ENCODE measurements around the gene HOXD9. TPM values are rescaled to one million over a fixed set of nuclear protein-coding genes. Genes with fewer than 3 reads are reported as not detected.
A peak's percentile ranks its signal among the peaks of the same experiment; 100 is the strongest.

Gene HOXD9
- total RNA-seq, 1 experiment from 2014 or later = not detected

DNA sequence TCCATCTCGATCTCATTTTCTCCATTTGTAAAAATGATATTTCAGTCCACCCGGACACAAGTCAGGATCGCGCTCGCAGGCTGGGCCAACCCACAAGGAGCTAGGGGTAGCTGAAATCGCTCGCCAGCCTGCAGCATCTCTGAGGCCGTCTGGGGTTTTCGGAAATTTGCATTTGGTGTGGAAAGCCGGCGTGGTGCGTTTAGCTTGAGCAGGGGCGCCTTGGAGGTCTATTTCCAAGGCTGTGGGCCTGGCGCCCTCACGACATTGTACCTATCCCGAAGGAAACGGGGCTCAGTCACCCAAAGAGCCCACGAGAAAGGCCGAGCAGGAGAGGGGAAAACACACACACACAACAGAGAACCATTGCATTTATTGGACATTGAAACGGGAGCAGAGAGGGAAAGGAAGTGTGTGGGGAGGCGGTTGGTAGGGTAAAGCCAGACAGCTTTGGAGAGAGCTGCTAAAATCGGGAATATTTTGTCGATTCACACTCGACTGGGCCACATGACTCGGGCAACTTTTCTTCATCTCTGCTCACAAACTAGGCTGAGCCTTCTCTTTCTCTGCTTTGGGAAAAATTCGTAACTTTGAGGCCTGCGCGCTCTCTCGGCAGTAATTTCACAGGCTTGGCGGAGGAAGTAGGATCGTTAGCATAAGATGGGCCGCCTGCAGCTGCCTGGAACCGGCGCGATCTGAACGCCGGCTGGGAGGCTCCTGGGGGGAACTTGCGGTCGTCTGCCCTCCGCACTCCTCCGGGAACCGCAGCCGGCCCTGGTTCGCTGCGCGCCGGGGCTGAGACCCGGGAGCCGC is 5.9 kb downstream of the HOXD9 start:
- no peak for ATAC-seq
- Histone ChIP-seq H3K9me2 (replicated peaks; ENCODE audit: low read length) (no peaks in the 10 kb centered on the region), H3K4me3 (ENCODE audit: low read length) (no peak overlapping the region), H3K4me2 (ENCODE audit: low read length) (no peak overlapping the region), H3K9ac (ENCODE audit: low read length) (no peak overlapping the region), H4K20me1 (ENCODE audit: low read length) (no peaks in the 10 kb centered on the region), H3K79me2 (ENCODE audit: low read length) (no peaks in the 10 kb centered on the region), H3K27ac (ENCODE audit: low read length) (no peak overlapping the region), H3F3A (ENCODE audit: low read length, unreplicated experiment) (no peaks in the 10 kb centered on the region), H2AFZ (ENCODE audit: low read length) (no peak overlapping the region), H3K9me3 (ENCODE audit: low read length) (no peaks in the 10 kb centered on the region), H3K4me1 (ENCODE audit: insufficient read depth, low read length) (peaks cover 10% of the 10 kb centered on the region), H3K27me3 (ENCODE audit: low read length) (no peaks in the 10 kb centered on the region), H3K36me3 (ENCODE audit: low read depth, low read length) (no peaks in the 10 kb centered on the region; the same call in 1 of the 2 replicates)
- ChIA-PET POLR2A (ENCODE audit: unreplicated experiment) (no interaction called here), CTCF (interaction anchor here (0.6 to 2.4 kb wide), 4 partner anchors 317 to 543 kb away, joined by 3 to 17 read pairs (median 6); no protein-coding TSS in a partner anchor)
- no peak for DNase-seq
- BruUV-seq (replicated peaks) = no TSS peak
- intact Hi-C loops (cut with micrococcal nuclease) = no loop called here
- TF ChIP-seq EZH2 (IDR thresholded peaks at IDR 0.05; ENCODE audit: low read length, unreplicated experiment) (no peak), EZH2phosphoT487 (IDR thresholded peaks at IDR 0.05; ENCODE audit: borderline replicate concordance, low read length) (no peak)
- TF ChIP-seq, protein P1, sequence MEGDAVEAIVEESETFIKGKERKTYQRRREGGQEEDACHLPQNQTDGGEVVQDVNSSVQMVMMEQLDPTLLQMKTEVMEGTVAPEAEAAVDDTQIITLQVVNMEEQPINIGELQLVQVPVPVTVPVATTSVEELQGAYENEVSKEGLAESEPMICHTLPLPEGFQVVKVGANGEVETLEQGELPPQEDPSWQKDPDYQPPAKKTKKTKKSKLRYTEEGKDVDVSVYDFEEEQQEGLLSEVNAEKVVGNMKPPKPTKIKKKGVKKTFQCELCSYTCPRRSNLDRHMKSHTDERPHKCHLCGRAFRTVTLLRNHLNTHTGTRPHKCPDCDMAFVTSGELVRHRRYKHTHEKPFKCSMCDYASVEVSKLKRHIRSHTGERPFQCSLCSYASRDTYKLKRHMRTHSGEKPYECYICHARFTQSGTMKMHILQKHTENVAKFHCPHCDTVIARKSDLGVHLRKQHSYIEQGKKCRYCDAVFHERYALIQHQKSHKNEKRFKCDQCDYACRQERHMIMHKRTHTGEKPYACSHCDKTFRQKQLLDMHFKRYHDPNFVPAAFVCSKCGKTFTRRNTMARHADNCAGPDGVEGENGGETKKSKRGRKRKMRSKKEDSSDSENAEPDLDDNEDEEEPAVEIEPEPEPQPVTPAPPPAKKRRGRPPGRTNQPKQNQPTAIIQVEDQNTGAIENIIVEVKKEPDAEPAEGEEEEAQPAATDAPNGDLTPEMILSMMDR (conservative IDR thresholded peaks at IDR 0.05; ENCODE audit: low read depth, low read length) = no peak

DNA sequence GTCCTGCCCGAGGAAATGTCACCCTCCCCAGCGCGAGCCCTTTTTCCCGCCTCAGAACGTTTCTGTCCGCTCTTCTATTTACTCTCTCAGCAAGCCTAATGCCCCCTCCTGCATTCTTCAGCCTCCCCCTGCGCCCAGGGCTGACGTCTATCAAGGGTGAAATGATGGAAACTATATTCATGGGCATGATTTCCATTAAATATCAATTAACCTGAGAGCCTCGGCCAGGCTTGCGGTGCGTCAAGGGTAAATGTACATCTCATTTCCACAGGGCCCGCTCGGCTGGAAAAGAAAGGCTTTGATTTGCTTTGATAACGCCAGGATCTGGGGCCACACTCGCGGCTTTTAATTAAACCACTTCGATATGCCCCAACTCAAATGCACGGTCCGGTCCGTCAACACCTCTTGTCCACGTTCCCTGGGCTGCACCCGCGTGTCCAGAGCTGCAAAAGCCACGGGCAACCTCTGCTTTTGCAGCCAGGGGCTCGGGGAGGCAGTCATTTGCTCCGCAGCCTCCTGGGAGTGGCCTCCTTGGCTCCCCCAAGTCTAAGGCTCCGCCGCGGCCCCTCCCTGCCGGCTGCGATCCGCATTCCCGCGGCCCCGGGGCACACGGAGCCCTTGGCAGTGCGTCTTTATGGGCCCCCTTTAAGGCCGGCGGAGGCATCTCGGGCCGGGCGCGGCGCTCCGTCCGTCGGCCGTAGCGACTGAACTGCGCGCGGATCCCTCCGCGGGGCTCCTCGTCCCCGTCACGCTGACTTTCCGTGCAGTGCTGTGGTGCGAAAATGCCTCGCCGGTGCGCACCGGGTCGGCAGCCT is 6.7 kb downstream of the HOXD9 start, which contains the start of gene HOXD8:
HOXD8 (plus strand) TSS at position 724 of the 815 bp plus-strand sequence. CDS start 662 bp downstream, outside the sequence.
- H3K79me2 ChIP-seq (ENCODE audit: low read length) = no peaks in the 10 kb centered on the region
- H3K27me3 ChIP-seq (ENCODE audit: low read length) = no peaks in the 10 kb centered on the region
- H4K20me1 ChIP-seq (ENCODE audit: low read length) = no peaks in the 10 kb centered on the region
- no peaks in the 10 kb centered on the region for H3K9me2 ChIP-seq (replicated peaks; ENCODE audit: low read length)
- ChIA-PET CTCF (interaction anchor here (0.5 kb wide), 1 partner anchor 149 kb away, joined by 5 read pairs; no protein-coding TSS in a partner anchor), POLR2A (ENCODE audit: unreplicated experiment) (no interaction called here)
- peak within 1 kb of the TSS; percentile 99 for H3K4me2 ChIP-seq (ENCODE audit: low read length)
- peak within 1 kb of the TSS; percentile 96 for H2AFZ ChIP-seq (ENCODE audit: low read length)
- BruUV-seq (replicated peaks) = no TSS peak
- H3F3A ChIP-seq (ENCODE audit: low read length, unreplicated experiment) = peaks cover under 1% of the 10 kb centered on the region
- H3K4me3 ChIP-seq (ENCODE audit: low read length) = peak within 1 kb of the TSS; percentile 81
- intact Hi-C loops (cut with micrococcal nuclease) = no loop called here
- peak within 1 kb of the TSS; percentile 28; the same call in 1 of the 2 replicates for H3K9ac ChIP-seq (ENCODE audit: low read length)
- H3K4me1 ChIP-seq (ENCODE audit: insufficient read depth, low read length) = peaks cover 10% of the 10 kb centered on the region
- ATAC-seq (no peak), DNase-seq (no peak)
- no peaks in the 10 kb centered on the region for H3K9me3 ChIP-seq (ENCODE audit: low read length)
- TF ChIP-seq, protein P1 (conservative IDR thresholded peaks at IDR 0.05; ENCODE audit: low read depth, low read length) = no peak
- TF ChIP-seq EZH2phosphoT487 (IDR thresholded peaks at IDR 0.05; ENCODE audit: borderline replicate concordance, low read length) = no peak
- no peaks in the 10 kb centered on the region; the same call in 1 of the 2 replicates for H3K36me3 ChIP-seq (ENCODE audit: low read depth, low read length)
- no peak within 1 kb of the TSS for H3K27ac ChIP-seq (ENCODE audit: low read length)

Data from PC-3 (cell line).